Testis (tissue), 3 donors: Measurements from ENCODE around the gene RFX2. TPM values are rescaled to one million over a fixed set of nuclear protein-coding genes. Genes with fewer than 3 reads are reported as not detected.

Source experiments
- DNase-seq: peaks from one replicate; pipeline ENCODE4 v3.0.0-alpha.2; 2019
- H3K27ac ChIP-seq, 2 donors: fragments of 200-600 bp; sonication (generic); one replicate each; pipeline ENCODE4 v1.5.1; 2019
- H3K27me3 ChIP-seq: fragments of 200-600 bp; sonication (generic); one replicate; pipeline ENCODE4 v1.5.1; 2019
- H3K36me3 ChIP-seq: fragments of 200-600 bp; sonication (generic); one replicate; pipeline ENCODE4 v1.5.1; 2017; ENCODE audit warnings: low read depth; ENCODE audit errors: missing control alignments
- H3K4me1 ChIP-seq: fragments of 200-600 bp; sonication (generic); one replicate; pipeline ENCODE4 v1.5.1; 2019
- H3K4me3 ChIP-seq, 2 donors: fragments of 200-600 bp; sonication (generic); one replicate each; pipeline ENCODE4 v1.5.1; 2017 to 2019
- H3K9me3 ChIP-seq: fragments of 200-600 bp; sonication (generic); one replicate; pipeline ENCODE4 v1.5.1; 2017
- CTCF ChIP-seq, 3 experiments: fragments of 450-650 bp in 2 of 3; fragments of 200-600 bp in 1 of 3; sonication (generic) in 1 of 3; IDR thresholded peaks; one replicate each; pipeline ENCODE4 v1.5.1; 2016 to 2019; ENCODE audit warnings: antibody characterized with exemption in 3 of 3, mild to moderate bottlenecking in 2 of 3, moderate library complexity in 1 of 3
- POLR2A ChIP-seq: fragments of 450-650 bp; IDR thresholded peaks from one replicate; pipeline ENCODE4 v1.6.1; 2017; ENCODE audit warnings: antibody characterized with exemption, mild to moderate bottlenecking, moderate library complexity
- WGBS, 2 donors: methylation state at CpG; one replicate each; pipeline ENCODE4 v1.1.5; 2018; 5-methylcytosine and 5-hydroxymethylcytosine counted together
- intact Hi-C: fragments of 100-400 bp; cut with DNase I; formaldehyde crosslinking; loops from one replicate; pipeline ENCODE4 v1.15.1; 2023; ENCODE audit warnings: low total_unique reads
- polyA plus RNA-seq: library from polyadenylated mRNA; stranded (reverse); fragments of 350-450 nt; fragmentation: Illumina TruSeq; extraction: RNeasy Lipid Tissue Mini Kit (QIAGEN cat#74804); gene quantifications from one replicate; pipeline ENCODE4 v1.2.3, GENCODE V29; 2014; ENCODE audit warnings: low read depth, low replicate concordance; ENCODE audit not compliant: insufficient read depth
- total RNA-seq, 2 donors: library from RNA; depleted of rRNA; stranded (reverse); fragments of >200 nt; gene quantifications; one replicate each; pipeline ENCODE4 v1.2.3, GENCODE V29; 2016

RFX2 gene
- total and polyA plus RNA-seq, 3 donors from 2014 or later = 92.9 to 197 (median 127) TPM

DNA sequence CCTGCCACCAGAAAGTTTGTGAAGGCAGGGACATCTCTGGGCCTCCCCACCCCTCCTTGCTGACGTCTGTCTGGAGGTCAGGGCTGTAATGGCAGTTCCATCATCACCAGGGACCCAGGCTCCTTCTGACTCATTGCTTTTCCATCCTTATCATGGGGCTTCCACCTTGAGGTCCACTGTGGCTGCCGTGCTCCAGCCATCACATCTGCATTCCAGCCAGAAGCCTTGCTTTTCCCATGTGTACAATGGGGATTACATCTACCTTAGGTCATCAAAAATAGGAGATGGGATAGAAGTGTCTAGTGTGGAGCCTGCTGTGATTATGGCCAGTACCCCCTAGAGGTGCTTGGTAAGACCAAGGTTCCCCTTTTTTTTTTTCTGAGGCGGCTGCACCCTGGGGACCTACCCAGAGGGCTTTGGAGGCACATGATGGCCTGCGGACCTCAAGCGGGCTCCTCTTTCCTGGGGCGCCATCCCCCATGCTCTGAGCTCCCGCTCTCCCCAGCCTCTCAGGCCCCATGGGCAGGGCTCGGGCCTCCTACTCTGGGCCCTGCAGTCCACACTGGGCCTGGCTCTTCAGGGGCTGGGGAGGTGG is 119.0 kb downstream of the RFX2 start:
- no peak overlapping the region for H3K4me3 ChIP-seq
- H3K4me1 ChIP-seq = peaks cover 19% of the 10 kb centered on the region
- H3K27me3 ChIP-seq = no peaks in the 10 kb centered on the region
- TF ChIP-seq CTCF (IDR thresholded peaks at IDR 0.05) = no peak
- TF ChIP-seq POLR2A = no peak
- H3K36me3 ChIP-seq = no peaks in the 10 kb centered on the region
- no peak for DNase-seq
- no peak overlapping the region for H3K27ac ChIP-seq
- intact Hi-C loops = no loop called here
- WGBS, 2 donors = 91 to 98% methylated on average over 8 of the region's 8 CpGs
- H3K9me3 ChIP-seq = no peaks in the 10 kb centered on the region

- intact Hi-C loops = no loop called here
- no peaks in the 10 kb centered on the region for H3K27me3 ChIP-seq
- no peak overlapping the region for H3K27ac ChIP-seq
- peaks cover 22% of the 10 kb centered on the region for H3K4me1 ChIP-seq
- no peaks in the 10 kb centered on the region for H3K36me3 ChIP-seq
- no peaks in the 10 kb centered on the region for H3K9me3 ChIP-seq
- H3K4me3 ChIP-seq = peak overlapping the region; percentile 12 to 50
- DNase-seq = peak; percentile 49
- TF ChIP-seq CTCF (IDR thresholded peaks at IDR 0.05) (no peak), POLR2A (no peak)
- 33 to 44% methylated on average over 16 to 17 of the region's 17 CpGs for WGBS, 2 donors
Measured at GRCh38 chr19:5990289-5990797, 120.0 kb downstream of the RFX2 start.

DNA sequence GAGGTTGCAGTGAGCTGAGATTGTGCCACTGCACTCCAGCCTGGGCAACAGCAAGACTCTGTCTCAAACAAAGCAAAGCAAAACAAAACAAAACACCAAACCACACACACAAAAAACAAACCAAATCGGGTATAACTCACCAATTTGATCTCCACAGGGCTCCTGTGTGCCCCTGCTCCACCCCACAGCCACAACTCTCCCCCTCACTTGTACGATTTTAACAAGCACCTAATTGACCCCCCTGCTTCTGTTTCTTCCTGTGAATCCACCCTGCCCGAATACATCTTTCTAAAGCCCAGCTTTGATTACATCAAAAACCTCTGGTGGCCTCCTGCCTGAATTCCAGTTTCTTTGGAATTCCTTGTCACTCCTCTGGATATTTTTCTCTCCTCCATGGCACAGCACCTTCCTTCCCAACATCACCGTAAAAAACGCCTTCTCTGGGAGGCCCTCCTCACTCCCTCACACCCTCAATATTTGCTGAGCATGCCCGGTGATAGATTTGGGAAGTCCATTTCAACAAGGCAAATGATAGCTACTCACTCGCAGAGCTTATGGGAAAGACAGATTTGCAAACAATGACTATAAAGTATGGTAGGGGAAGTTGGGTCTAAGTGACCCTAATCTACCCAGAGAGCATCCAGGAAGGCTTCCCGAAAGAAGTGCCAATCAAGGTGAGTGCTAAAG is 120.8 kb downstream of the RFX2 start:
- Histone ChIP-seq H3K4me3 (peak overlapping the region in 1 of 2 donors; percentile 50), H3K4me1 (peaks cover 30% of the 10 kb centered on the region), H3K36me3 (no peaks in the 10 kb centered on the region), H3K9me3 (no peaks in the 10 kb centered on the region), H3K27me3 (no peaks in the 10 kb centered on the region), H3K27ac (no peak overlapping the region)
- no peak for DNase-seq
- WGBS, 2 donors = 71 to 74% methylated on average over 8 of the region's 8 CpGs
- TF ChIP-seq CTCF (IDR thresholded peaks at IDR 0.05) (no peak), POLR2A (no peak)
- intact Hi-C loops = no loop called here

GRCh38 chr19:5988517-5989387 is 121.5 kb downstream of the RFX2 start:
- Histone ChIP-seq H3K4me1 (peaks cover 28% of the 10 kb centered on the region), H3K9me3 (no peaks in the 10 kb centered on the region), H3K27ac (no peak overlapping the region), H3K27me3 (no peaks in the 10 kb centered on the region), H3K4me3 (no peak overlapping the region), H3K36me3 (no peaks in the 10 kb centered on the region)
- 85 to 88% methylated on average over 8 of the region's 8 CpGs for WGBS, 2 donors
- no peak for DNase-seq
- intact Hi-C loops = no loop called here
- no peak for TF ChIP-seq CTCF (IDR thresholded peaks at IDR 0.05)
- TF ChIP-seq POLR2A = no peak
